SK-N-SH (cell line): ENCODE measurements around the gene MRPL14. TPM values are rescaled to one million over a fixed set of nuclear protein-coding genes. Genes with fewer than 3 reads are reported as not detected.

ENCODE experiments used
- CTCF ChIA-PET: fragments of 300-600, 350-600 bp; formaldehyde crosslinking; extraction: SDS; loops from one replicate; lab custom pipeline; 2021; lab: Yijun Ruan, JAX
- POLR2A ChIA-PET: fragments of 350-600 bp; sonication (Branson Sonifier 250); formaldehyde crosslinking; extraction: SDS; loops from one replicate; lab custom pipeline; 2020; ENCODE audit warnings: antibody characterized with exemption, inconsistent platforms; lab: Yijun Ruan, JAX
- DNase-seq: peaks from one replicate; pipeline ENCODE4 v3.0.0; 2012
- H2AFZ ChIP-seq: fragments of 200-600 bp; sonication (generic); 2 replicates; pipeline ENCODE4 v1.8.1; 2016; ENCODE audit warnings: antibody characterized with exemption, mild to moderate bottlenecking, low read depth
- H3F3A ChIP-seq: fragments of 200-600 bp; sonication (generic); replicated peaks from 2 replicates; pipeline ENCODE3; 2016; ENCODE audit warnings: antibody characterized with exemption, mild to moderate bottlenecking; ENCODE audit not compliant: insufficient read depth
- H3K27ac ChIP-seq, 2 experiments: fragments of 200-500 bp in 1 of 2; fragments of 200-600 bp in 1 of 2; sonication (Bioruptor generic) in 1 of 2; sonication (generic), shearing (Covaris generic) in 1 of 2; 2 replicates each; pipeline versions ENCODE4 v1.5.1 to v1.6.1; 2014 to 2016; ENCODE audit warnings: low read depth in 2 of 2, inconsistent platforms in 1 of 2, low read length in 1 of 2, mild to moderate bottlenecking in 1 of 2, mixed read lengths in 1 of 2
- H3K27me3 ChIP-seq: fragments of 200-600 bp; sonication (generic), shearing (Covaris generic); 2 replicates; pipeline ENCODE4 v1.6.1; 2016; ENCODE audit warnings: mixed run types; ENCODE audit not compliant: insufficient read depth
- H3K36me3 ChIP-seq, 2 experiments: fragments of 200-500 bp in 1 of 2; fragments of 200-600 bp in 1 of 2; sonication (Bioruptor generic) in 1 of 2; sonication (generic) in 1 of 2; replicated peaks in 1 of 2; 2 replicates each; pipeline versions ENCODE3 to v1.5.1; 2014 to 2016; ENCODE audit warnings: low read length in 1 of 2, mild to moderate bottlenecking in 1 of 2; ENCODE audit not compliant: insufficient read depth in 2 of 2, control insufficient read depth in 1 of 2
- H3K4me1 ChIP-seq, 2 experiments: fragments of 200-500 bp in 1 of 2; fragments of 200-600 bp in 1 of 2; sonication (Bioruptor generic) in 1 of 2; sonication (generic), shearing (Covaris generic) in 1 of 2; 2 replicates each; pipeline versions ENCODE4 v1.5.1 to v1.6.1; 2014 to 2016; ENCODE audit warnings: low read depth in 1 of 2, low read length in 1 of 2, mixed run types in 1 of 2; ENCODE audit not compliant: insufficient read depth in 2 of 2, control insufficient read depth in 1 of 2
- H3K4me2 ChIP-seq: fragments of 200-600 bp; sonication (generic), shearing (Covaris generic); 2 replicates; pipeline ENCODE4 v1.6.1; 2017; ENCODE audit warnings: mixed run types
- H3K4me3 ChIP-seq, 2 experiments: fragments of 200-500 bp in 1 of 2; fragments of 200-600 bp in 1 of 2; sonication (Bioruptor generic) in 1 of 2; sonication (generic), shearing (Covaris generic) in 1 of 2; 2 replicates each; pipeline versions ENCODE4 v1.5.1 to v1.8.1; 2014 to 2016; ENCODE audit warnings: low read depth in 2 of 2, inconsistent platforms in 1 of 2, low read length in 1 of 2, mild to moderate bottlenecking in 1 of 2, mixed read lengths in 1 of 2, moderate library complexity in 1 of 2
- H3K79me2 ChIP-seq: fragments of 200-600 bp; sonication (generic); 2 replicates; pipeline ENCODE4 v1.8.1; 2017; ENCODE audit warnings: mild to moderate bottlenecking; ENCODE audit not compliant: insufficient read depth
- H3K9ac ChIP-seq: fragments of 200-600 bp; sonication (generic); 2 replicates; pipeline ENCODE4 v1.6.1; 2017; ENCODE audit warnings: mixed run types
- H3K9me2 ChIP-seq: fragments of 200-600 bp; sonication (generic); 2 replicates; pipeline ENCODE4 v1.6.1; 2017; ENCODE audit warnings: mixed run types
- H3K9me3 ChIP-seq: fragments of 200-600 bp; sonication (generic); 2 replicates; pipeline ENCODE4 v1.6.1; 2017; ENCODE audit warnings: mixed run types, mild to moderate bottlenecking, moderate library complexity
- H4K20me1 ChIP-seq: fragments of 200-600 bp; sonication (generic); 2 replicates; pipeline ENCODE4 v1.6.1; 2017; ENCODE audit warnings: mild to moderate bottlenecking, mixed run types; ENCODE audit not compliant: insufficient read depth
- CHD2 ChIP-seq: fragments of 150-350 bp; IDR thresholded peaks from 2 replicates; pipeline ENCODE4 v1.6.1; 2018; ENCODE audit warnings: low read length; ENCODE audit not compliant: partially characterized antibody
- ELF1 ChIP-seq: IDR thresholded peaks from 2 replicates; pipeline ENCODE4 v1.4.0; 2012
- EP300 ChIP-seq, 2 experiments: IDR thresholded peaks; 2 replicates each; pipeline versions ENCODE4 v1.4.0 to v1.6.1; 2012; ENCODE audit warnings: borderline replicate concordance in 1 of 2, low read depth in 1 of 2, low read length in 1 of 2
- FOXJ3 ChIP-seq: sonication (generic); formaldehyde crosslinking; IDR thresholded peaks from 2 replicates; pipeline ENCODE4 v1.5.1; 2020; ENCODE audit warnings: mild to moderate bottlenecking, missing genetic modification reagents
- GATA2 ChIP-seq: sonication (generic); formaldehyde crosslinking; IDR thresholded peaks from 2 replicates; pipeline ENCODE4 v1.5.0; 2020; ENCODE audit warnings: mild to moderate bottlenecking, missing genetic modification reagents
- MEF2A ChIP-seq: IDR thresholded peaks from 2 replicates; pipeline ENCODE4 v1.4.0; 2012; ENCODE audit warnings: low read depth, borderline replicate concordance
- MXI1 ChIP-seq: IDR thresholded peaks from 2 replicates; pipeline ENCODE4 v1.6.1; 2012; ENCODE audit warnings: mild to moderate bottlenecking, low read depth, low read length, improper control_type of control experiment
- RFX5 ChIP-seq: IDR thresholded peaks from 2 replicates; pipeline ENCODE4 v1.6.1; 2012; ENCODE audit warnings: mild to moderate bottlenecking, improper control_type of control experiment, low read length
- RXRA ChIP-seq: IDR thresholded peaks from 2 replicates; pipeline ENCODE4 v1.4.0; 2012; ENCODE audit warnings: low read depth, mild to moderate bottlenecking, borderline replicate concordance
- SMC3 ChIP-seq: IDR thresholded peaks from 2 replicates; pipeline ENCODE4 v1.6.1; 2012; ENCODE audit warnings: low read depth, low read length, improper control_type of control experiment
- WGBS: methylation state at CpG from one replicate; pipeline ENCODE4 v1.1.6; 2017; ENCODE audit warnings: low lambda C conversion rate; 5-methylcytosine and 5-hydroxymethylcytosine counted together
- polyA plus RNA-seq, 3 experiments: library from polyadenylated mRNA; depleted of rRNA; stranded (reverse); fragments of >200 nt; gene quantifications; 2 replicates each; pipeline ENCODE4 v1.2.3, GENCODE V29; 2012
- TF ChIP-seq, protein P1 (sequence below): IDR thresholded peaks from 2 replicates; pipeline ENCODE4; 2012

MRPL14 gene
- polyA plus RNA-seq, 1 of the 3 experiments (the other 2 are of a cell fraction), result 97.0 TPM

DNA sequence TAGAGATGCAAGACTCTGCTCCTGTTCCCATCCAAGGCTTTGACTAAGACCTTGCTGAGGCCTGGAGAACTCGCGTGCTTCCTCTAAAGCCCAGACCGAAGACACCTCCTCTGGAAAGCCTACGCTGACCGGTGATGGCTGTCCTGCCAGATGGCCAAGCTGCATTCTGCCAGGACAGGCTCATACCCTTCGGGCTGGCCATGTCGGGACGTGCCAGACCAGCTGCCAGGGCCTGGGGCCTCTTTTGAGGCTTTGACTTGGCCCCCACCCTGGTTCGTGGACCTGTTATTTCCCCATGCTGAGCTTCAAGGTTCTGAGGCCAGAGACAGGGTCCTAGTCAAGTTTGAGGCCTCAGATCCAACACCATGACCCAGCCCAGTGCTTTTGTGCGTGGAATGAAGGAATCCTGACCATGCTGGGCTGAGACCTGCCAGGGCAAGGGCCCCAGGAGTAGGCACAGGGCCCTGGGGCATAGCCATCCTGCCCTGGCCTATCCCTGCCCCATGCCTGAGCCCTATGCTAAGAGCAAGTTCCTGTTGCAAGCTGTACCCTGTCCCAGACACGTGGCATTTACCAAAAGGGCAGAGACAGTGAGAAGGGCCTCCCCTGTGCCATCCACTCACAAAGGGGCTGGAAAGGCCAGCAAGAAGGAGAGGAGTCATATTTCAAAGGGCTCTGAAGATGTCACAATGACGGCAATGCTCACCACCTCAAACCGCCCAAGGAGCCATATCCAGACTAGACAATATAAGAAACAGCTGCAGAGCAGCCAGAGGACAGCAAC lies 42.8 kb downstream of the MRPL14 start:
- Histone ChIP-seq H3K79me2 (no peaks in the 10 kb centered on the region), H3K27me3 (no peaks in the 10 kb centered on the region), H3K4me1 (peaks cover 0 to 62% of the 10 kb centered on the region in 2 experiments; a peak in 2 of 4 replicates), H3F3A (no peaks in the 10 kb centered on the region), H3K4me2 (no peak overlapping the region), H3K9me2 (no peaks in the 10 kb centered on the region), H3K36me3 (no peaks in the 10 kb centered on the region), H3K9me3 (no peaks in the 10 kb centered on the region), H3K9ac (no peak overlapping the region), H2AFZ (no peak overlapping the region), H4K20me1 (no peaks in the 10 kb centered on the region), H3K27ac (peak overlapping the region in 1 of 2 experiments; percentile 87; a peak in 1 of 4 replicates), H3K4me3 (no peak overlapping the region)
- ChIA-PET POLR2A (interaction anchor here (0.6 to 2.1 kb wide), 4 partner anchors 27 to 315 kb away, joined by 3 to 7 read pairs (median 4); partner anchors contain the start of gene VEGFA), CTCF (interaction anchor here (0.6 to 10.1 kb wide), 8 partner anchors 10 to 418 kb away, joined by 3 to 118 read pairs (median 12); partner anchors contain the start of gene VEGFA)
- 82% methylated on average over 7 of the region's 13 CpGs for WGBS
- no peak for TF ChIP-seq SMC3
- no peak for TF ChIP-seq GATA2 (CRISPR knock-in tag)
- no peak for DNase-seq

DNA sequence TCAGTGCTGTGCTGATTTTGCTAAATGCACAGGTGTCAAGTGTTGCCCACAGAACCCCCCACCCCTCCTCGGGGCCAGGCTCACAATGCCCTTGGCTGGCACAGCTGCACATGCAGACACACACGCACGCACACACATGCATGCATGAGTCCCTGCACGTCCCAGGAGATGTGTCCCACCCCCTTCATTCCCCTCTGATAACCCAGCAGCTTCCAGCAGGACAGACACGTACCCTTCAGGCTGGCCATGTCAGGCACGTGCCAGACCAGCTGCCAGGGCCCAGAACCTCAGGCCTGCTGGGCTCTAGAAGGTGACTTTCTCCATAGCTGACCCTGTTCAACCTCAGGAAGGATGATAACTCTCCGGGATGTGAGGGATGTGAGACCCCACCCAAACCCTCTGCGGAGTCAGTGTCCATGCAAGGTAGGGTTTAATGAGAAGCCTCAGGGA lies 44.4 kb downstream of the MRPL14 start:
- 82% methylated on average over 4 of the region's 8 CpGs for WGBS

More for the DNA sequence above, 44.4 kb downstream of the MRPL14 start:
- Histone ChIP-seq H3K79me2 (no peaks in the 10 kb centered on the region), H3K9ac (no peak overlapping the region), H4K20me1 (no peaks in the 10 kb centered on the region), H3K36me3 (no peaks in the 10 kb centered on the region), H3K27ac (peak overlapping the region in 1 of 2 experiments; percentile 87; a peak in 2 of 4 replicates), H3K4me2 (no peak overlapping the region), H2AFZ (no peak overlapping the region), H3K4me1 (peaks cover 0 to 73% of the 10 kb centered on the region in 2 experiments; a peak in 2 of 4 replicates), H3K27me3 (no peaks in the 10 kb centered on the region), H3K4me3 (no peak overlapping the region), H3K9me3 (no peaks in the 10 kb centered on the region), H3K9me2 (no peaks in the 10 kb centered on the region), H3F3A (no peaks in the 10 kb centered on the region)
- TF ChIP-seq FOXJ3 (0 out of 2 replicates have a peak, but pooled peaks have one; percentile 74), EP300 (IDR thresholded peaks at IDR 0.05; ENCODE audit: borderline replicate concordance in 1 of 2, low read depth in 1 of 2, low read length in 1 of 2) (peak in 1 of 2 experiments; percentile 60; a peak in 1 of 4 replicates), RXRA (no peak), RFX5 (0 out of 2 replicates have a peak, but pooled peaks have one; percentile 7), MXI1 (peak; percentile 66; the same call in 1 of the 2 replicates), CHD2 (peak; percentile 21), MEF2A (no peak), GATA2 (CRISPR knock-in tag) (peak; percentile 60; the same call in 1 of the 2 replicates), ELF1 (no peak)
- TF ChIP-seq, protein P1, sequence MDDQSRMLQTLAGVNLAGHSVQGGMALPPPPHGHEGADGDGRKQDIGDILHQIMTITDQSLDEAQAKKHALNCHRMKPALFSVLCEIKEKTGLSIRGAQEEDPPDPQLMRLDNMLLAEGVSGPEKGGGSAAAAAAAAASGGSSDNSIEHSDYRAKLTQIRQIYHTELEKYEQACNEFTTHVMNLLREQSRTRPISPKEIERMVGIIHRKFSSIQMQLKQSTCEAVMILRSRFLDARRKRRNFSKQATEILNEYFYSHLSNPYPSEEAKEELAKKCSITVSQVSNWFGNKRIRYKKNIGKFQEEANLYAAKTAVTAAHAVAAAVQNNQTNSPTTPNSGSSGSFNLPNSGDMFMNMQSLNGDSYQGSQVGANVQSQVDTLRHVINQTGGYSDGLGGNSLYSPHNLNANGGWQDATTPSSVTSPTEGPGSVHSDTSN, result no peak
- POLR2A ChIA-PET, result interaction anchor here (1.0 to 2.1 kb wide), 11 partner anchors 9 to 453 kb away, joined by 3 to 16 read pairs (median 5); partner anchors contain the start of genes GTPBP2 and VEGFA
- CTCF ChIA-PET, result interaction anchor here (0.7 to 12.1 kb wide), 14 partner anchors 8 to 416 kb away, joined by 3 to 212 read pairs (median 4); partner anchors contain the start of gene VEGFA
- peak; percentile 63 for DNase-seq
